Fibroblast of lung (primary cell): ENCODE measurements around the gene PAK4. TPM values are rescaled to one million over a fixed set of nuclear protein-coding genes. Genes with fewer than 3 reads are reported as not detected.

ENCODE experiments used
- DNase-seq, 2 donors: peaks; one replicate each; pipeline versions ENCODE4 v3.0.0 to v3.0.0-alpha.2; 2010; ENCODE audit warnings: low read depth in 2 of 2
- H2AFZ ChIP-seq: 2 replicates; pipeline ENCODE4 v1.5.1; 2012; ENCODE audit warnings: low read length, control low read depth, inconsistent platforms
- H3K27ac ChIP-seq: 2 replicates; pipeline ENCODE4 v1.5.1; 2011; ENCODE audit warnings: low read length, control low read depth; ENCODE audit not compliant: insufficient read depth
- H3K27me3 ChIP-seq: 2 replicates; pipeline ENCODE4 v1.5.1; 2011; ENCODE audit warnings: mild to moderate bottlenecking, low read length; ENCODE audit not compliant: control insufficient read depth, insufficient read depth
- H3K36me3 ChIP-seq: 2 replicates; pipeline ENCODE4 v1.5.1; 2011; ENCODE audit warnings: low read length; ENCODE audit not compliant: control insufficient read depth, insufficient read depth
- H3K4me1 ChIP-seq: 2 replicates; pipeline ENCODE4 v1.5.1; 2011; ENCODE audit warnings: low read length; ENCODE audit not compliant: control insufficient read depth, insufficient read depth; ENCODE audit errors: extremely low read depth
- H3K4me2 ChIP-seq: 2 replicates; pipeline ENCODE4 v1.5.1; 2011; ENCODE audit warnings: low read length, control low read depth; ENCODE audit not compliant: insufficient read depth; ENCODE audit errors: extremely low read depth
- H3K4me3 ChIP-seq, 4 experiments: fragments of 200-600 bp in 1 of 4; sonication (generic) in 1 of 4; replicated peaks in 1 of 4; 2 replicates each; pipeline ENCODE4 v1.5.1; 2011 to 2016; ENCODE audit warnings: low read length in 4 of 4, low read depth in 3 of 4, mild to moderate bottlenecking in 3 of 4, control low read depth in 2 of 4, inconsistent platforms in 1 of 4, mixed read lengths in 1 of 4; ENCODE audit not compliant: insufficient read depth in 1 of 4; ENCODE audit errors: control extremely low read depth in 1 of 4
- H3K79me2 ChIP-seq: 2 replicates; pipeline ENCODE4 v1.5.1; 2012; ENCODE audit warnings: mild to moderate bottlenecking, low read length, inconsistent platforms; ENCODE audit not compliant: control insufficient read depth, insufficient read depth
- H3K9ac ChIP-seq: 2 replicates; pipeline ENCODE4 v1.5.1; 2011; ENCODE audit warnings: mild to moderate bottlenecking, low read length, control low read depth; ENCODE audit not compliant: insufficient read depth
- H3K9me3 ChIP-seq: 2 replicates; pipeline ENCODE4 v1.5.1; 2012; ENCODE audit warnings: low read depth, low read length; ENCODE audit not compliant: control insufficient read depth, insufficient read depth
- H4K20me1 ChIP-seq: 2 replicates; pipeline ENCODE4 v1.5.1; 2011; ENCODE audit warnings: low read length; ENCODE audit not compliant: control insufficient read depth, insufficient read depth; ENCODE audit errors: extremely low read depth
- CTCF ChIP-seq, 2 donors: IDR thresholded peaks in 1 of 2; conservative IDR thresholded peaks in 1 of 2; 1 replicate in 1 of 2; 2 replicates in 1 of 2; pipeline ENCODE4 v1.5.1; 2011 to 2012; ENCODE audit warnings: low read length in 2 of 2, control low read depth in 1 of 2, inconsistent platforms in 1 of 2, low read depth in 1 of 2, mild to moderate bottlenecking in 1 of 2
- EZH2 ChIP-seq: IDR thresholded peaks from 2 replicates; pipeline ENCODE4 v1.5.1; 2012; ENCODE audit warnings: low read length, control low read depth, mild to moderate bottlenecking; ENCODE audit errors: missing control alignments
- polyA plus RNA-seq, 2 donors: library from polyadenylated mRNA; depleted of rRNA in 1 of 2; stranded (reverse) in 1 of 2; unstranded in 1 of 2; fragments of >200 nt; gene quantifications; 2 replicates each; pipeline ENCODE4 v1.2.1, GENCODE V29; 2011 to 2012; ENCODE audit warnings: missing spikeins in 1 of 2
- total RNA-seq: library from RNA; depleted of rRNA; stranded (reverse); fragments of >200 nt; gene quantifications from 2 replicates; pipeline ENCODE4 v1.2.1, GENCODE V29; 2014

Gene PAK4
- total and polyA plus RNA-seq, 2 donors (not counting 1 experiment from before 2014, with no cell fraction given): 4.6 to 8.4 TPM

GRCh38 chr19:39157997-39158389 lies 32.4 kb downstream of the PAK4 start:
- no peaks in the 10 kb centered on the region for H3K27me3 ChIP-seq
- TF ChIP-seq CTCF (conservative IDR thresholded peaks at IDR 0.05 in 1 of 2, IDR thresholded peaks at IDR 0.05 in 1 of 2; ENCODE audit: low read depth in 1 of 2, low read length in 2 of 2): no peak
- no peak overlapping the region for H2AFZ ChIP-seq
- H3K4me2 ChIP-seq: peak overlapping the region; percentile 40
- no peaks in the 10 kb centered on the region for H3K4me1 ChIP-seq
- peaks cover 44% of the 10 kb centered on the region for H3K79me2 ChIP-seq
- H3K9ac ChIP-seq: no peak overlapping the region
- H3K36me3 ChIP-seq: peaks cover 2% of the 10 kb centered on the region
- no peak overlapping the region for H3K4me3 ChIP-seq
- no peaks in the 10 kb centered on the region for H4K20me1 ChIP-seq
- DNase-seq: no peak
- no peak overlapping the region for H3K27ac ChIP-seq
- no peaks in the 10 kb centered on the region for H3K9me3 ChIP-seq

GRCh38 chr19:39158646-39159260 lies 33.2 kb downstream of the PAK4 start:
- Histone ChIP-seq H3K27me3 (no peaks in the 10 kb centered on the region), H3K79me2 (peaks cover 44% of the 10 kb centered on the region), H3K9me3 (no peaks in the 10 kb centered on the region), H3K27ac (no peak overlapping the region), H3K4me1 (no peaks in the 10 kb centered on the region), H2AFZ (no peak overlapping the region), H3K4me2 (no peak overlapping the region), H3K4me3 (no peak overlapping the region), H3K9ac (no peak overlapping the region), H3K36me3 (peaks cover 2% of the 10 kb centered on the region), H4K20me1 (no peaks in the 10 kb centered on the region)
- no peak for TF ChIP-seq CTCF (conservative IDR thresholded peaks at IDR 0.05 in 1 of 2, IDR thresholded peaks at IDR 0.05 in 1 of 2; ENCODE audit: low read depth in 1 of 2, low read length in 2 of 2)
- TF ChIP-seq EZH2: no peak
- no peak for DNase-seq

GRCh38 chr19:39160523-39160861 lies 34.9 kb downstream of the PAK4 start:
- Histone ChIP-seq H3K9ac (no peak overlapping the region), H3K36me3 (peaks cover 2% of the 10 kb centered on the region), H4K20me1 (no peaks in the 10 kb centered on the region), H3K4me2 (peak overlapping the region; percentile 13), H3K79me2 (peaks cover 42% of the 10 kb centered on the region), H2AFZ (no peak overlapping the region), H3K4me3 (no peak overlapping the region), H3K27ac (peak overlapping the region; percentile 54), H3K9me3 (no peaks in the 10 kb centered on the region), H3K27me3 (no peaks in the 10 kb centered on the region), H3K4me1 (no peaks in the 10 kb centered on the region)
- DNase-seq: peak; percentile 64 to 73
- TF ChIP-seq CTCF (conservative IDR thresholded peaks at IDR 0.05 in 1 of 2, IDR thresholded peaks at IDR 0.05 in 1 of 2; ENCODE audit: low read depth in 1 of 2, low read length in 2 of 2) (no peak), EZH2 (no peak)
